ENCODE measurements around the gene ARSG. TPM values are rescaled to one million over a fixed set of nuclear protein-coding genes. Genes with fewer than 3 reads are reported as not detected.

The ARSG gene
- polyA plus RNA-seq, 1 donor from 2014 or later: 16.9 TPM

- Histone ChIP-seq H3K27me3 (ENCODE audit: insufficient read depth, low read depth, low read length) (no peaks in the 10 kb centered on the region), H3K36me3 (ENCODE audit: insufficient read depth, low read length) (no peaks in the 10 kb centered on the region), H3K9ac (ENCODE audit: low read length) (no peak overlapping the region), H3K9me2 (ENCODE audit: insufficient read depth, low read length) (no peaks in the 10 kb centered on the region), H3K79me2 (replicated peaks; ENCODE audit: insufficient read depth, low read length) (no peaks in the 10 kb centered on the region), H4K20me1 (ENCODE audit: insufficient read depth) (no peaks in the 10 kb centered on the region), H3K4me3 (ENCODE audit: low read length) (no peak overlapping the region), H2AFZ (ENCODE audit: low read depth, low read length) (no peak overlapping the region), H3K4me2 (ENCODE audit: low read length) (no peak overlapping the region), H3K27ac (ENCODE audit: low read length) (no peak overlapping the region), H3F3A (ENCODE audit: insufficient read depth, low read length, poor library complexity, severe bottlenecking) (no peaks in the 10 kb centered on the region), H3K9me3 (ENCODE audit: low read length) (no peaks in the 10 kb centered on the region)
- TF ChIP-seq TAF1 (IDR thresholded peaks at IDR 0.05; ENCODE audit: low read depth): no peak
Measured at GRCh38 chr17:68310152-68310551, 18.9 kb downstream of the ARSG start.

GRCh38 chr17:68314916-68315535 is 23.7 kb downstream of the ARSG start:
- Histone ChIP-seq H4K20me1 (ENCODE audit: insufficient read depth) (no peaks in the 10 kb centered on the region), H2AFZ (ENCODE audit: low read depth, low read length) (no peak overlapping the region), H3K36me3 (ENCODE audit: insufficient read depth, low read length) (no peaks in the 10 kb centered on the region), H3K4me2 (ENCODE audit: low read length) (no peak overlapping the region), H3K4me3 (ENCODE audit: low read length) (no peak overlapping the region), H3K27me3 (ENCODE audit: insufficient read depth, low read depth, low read length) (no peaks in the 10 kb centered on the region), H3K9me3 (ENCODE audit: low read length) (no peaks in the 10 kb centered on the region), H3K9me2 (ENCODE audit: insufficient read depth, low read length) (no peaks in the 10 kb centered on the region), H3F3A (ENCODE audit: insufficient read depth, low read length, poor library complexity, severe bottlenecking) (no peaks in the 10 kb centered on the region), H3K27ac (ENCODE audit: low read length) (no peak overlapping the region), H3K79me2 (replicated peaks; ENCODE audit: insufficient read depth, low read length) (no peaks in the 10 kb centered on the region), H3K9ac (ENCODE audit: low read length) (no peak overlapping the region)
- TF ChIP-seq TAF1 (IDR thresholded peaks at IDR 0.05; ENCODE audit: low read depth): no peak
- no peak for TF ChIP-seq CTCF (IDR thresholded peaks at IDR 0.05; ENCODE audit: poor library complexity, severe bottlenecking)

GRCh38 chr17:68315930-68316329 is 24.6 kb downstream of the ARSG start:
- Histone ChIP-seq H3K4me3 (ENCODE audit: low read length) (no peak overlapping the region), H3F3A (ENCODE audit: insufficient read depth, low read length, poor library complexity, severe bottlenecking) (no peaks in the 10 kb centered on the region), H3K4me2 (ENCODE audit: low read length) (no peak overlapping the region), H3K9me2 (ENCODE audit: insufficient read depth, low read length) (no peaks in the 10 kb centered on the region), H3K27ac (ENCODE audit: low read length) (no peak overlapping the region), H2AFZ (ENCODE audit: low read depth, low read length) (no peak overlapping the region), H3K79me2 (replicated peaks; ENCODE audit: insufficient read depth, low read length) (no peaks in the 10 kb centered on the region), H3K36me3 (ENCODE audit: insufficient read depth, low read length) (no peaks in the 10 kb centered on the region), H3K27me3 (ENCODE audit: insufficient read depth, low read depth, low read length) (no peaks in the 10 kb centered on the region), H3K9ac (ENCODE audit: low read length) (no peak overlapping the region), H4K20me1 (ENCODE audit: insufficient read depth) (no peaks in the 10 kb centered on the region), H3K9me3 (ENCODE audit: low read length) (no peaks in the 10 kb centered on the region)
- TF ChIP-seq EP300 (conservative IDR thresholded peaks at IDR 0.05; ENCODE audit: poor library complexity, severe bottlenecking): no peak
- TF ChIP-seq TAF1 (IDR thresholded peaks at IDR 0.05; ENCODE audit: low read depth): no peak
- TF ChIP-seq EZH2 (IDR thresholded peaks at IDR 0.05; ENCODE audit: borderline replicate concordance, insufficient read depth, low read length, poor library complexity, severe bottlenecking): no peak
- no peak for TF ChIP-seq RAD21 (conservative IDR thresholded peaks at IDR 0.05)

- no peak overlapping the region for H3K4me3 ChIP-seq (ENCODE audit: low read length)
- no peak overlapping the region for H3K9ac ChIP-seq (ENCODE audit: low read length)
- H2AFZ ChIP-seq (ENCODE audit: low read depth, low read length): no peak overlapping the region
- H3K36me3 ChIP-seq (ENCODE audit: insufficient read depth, low read length): no peaks in the 10 kb centered on the region
- no peaks in the 10 kb centered on the region for H4K20me1 ChIP-seq (ENCODE audit: insufficient read depth)
- H3K27me3 ChIP-seq (ENCODE audit: insufficient read depth, low read depth, low read length): no peaks in the 10 kb centered on the region
- no peaks in the 10 kb centered on the region for H3K9me2 ChIP-seq (ENCODE audit: insufficient read depth, low read length)
- H3K27ac ChIP-seq (ENCODE audit: low read length): no peak overlapping the region
- H3K79me2 ChIP-seq (replicated peaks; ENCODE audit: insufficient read depth, low read length): no peaks in the 10 kb centered on the region
- no peak overlapping the region for H3K4me2 ChIP-seq (ENCODE audit: low read length)
- no peak for TF ChIP-seq REST (IDR thresholded peaks at IDR 0.05; ENCODE audit: borderline replicate concordance)
- TF ChIP-seq POLR2AphosphoS5 (IDR thresholded peaks at IDR 0.05): no peak
- no peak for TF ChIP-seq EZH2 (IDR thresholded peaks at IDR 0.05; ENCODE audit: borderline replicate concordance, insufficient read depth, low read length, poor library complexity, severe bottlenecking)
- no peaks in the 10 kb centered on the region for H3F3A ChIP-seq (ENCODE audit: insufficient read depth, low read length, poor library complexity, severe bottlenecking)
- no peaks in the 10 kb centered on the region for H3K9me3 ChIP-seq (ENCODE audit: low read length)
Measured at GRCh38 chr17:68317458-68317857, 26.2 kb downstream of the ARSG start.
